ENCODE measurements around the gene LSM12. TPM values are rescaled to one million over a fixed set of nuclear protein-coding genes. Genes with fewer than 3 reads are reported as not detected.

The LSM12 gene
- total RNA-seq, 1 donor from 2014 or later = 22.6 TPM

GRCh38 chr17:43988301-43988700 is 78.2 kb downstream of the LSM12 start:
- DNase-seq (ENCODE audit: low spot score) = no peak

GRCh38 chr17:43987131-43988021 is 79.1 kb downstream of the LSM12 start:
- no peak for DNase-seq (ENCODE audit: low spot score)

More at GRCh38 chr17:43988301-43988700, 78.2 kb downstream of the LSM12 start:
- no peak for ATAC-seq

GRCh38 chr17:43986225-43986981 is 80.1 kb downstream of the LSM12 start:
- ATAC-seq = no peak
- no peak for DNase-seq (ENCODE audit: low spot score)

More at GRCh38 chr17:43987131-43988021, 79.1 kb downstream of the LSM12 start:
- ATAC-seq = no peak

GRCh38 chr17:43984521-43984920 is 82.0 kb downstream of the LSM12 start:
- DNase-seq (ENCODE audit: low spot score) (no peak), ATAC-seq (no peak)

Other genes with a start within 250 kb of the LSM12 start
- 2.0 TPM for gene MPP3, start 233.5 kb downstream of the LSM12 start, total RNA-seq
- gene CD300LG, start 219.5 kb downstream of the LSM12 start, total RNA-seq = not detected
- 0.10 TPM for gene MPP2, start 159.1 kb downstream of the LSM12 start, total RNA-seq
- gene PPY, start 124.2 kb downstream of the LSM12 start, total RNA-seq = not detected
- gene PYY, start 112.7 kb downstream of the LSM12 start, total RNA-seq = not detected
- gene NAGS, start 62.0 kb downstream of the LSM12 start, total RNA-seq = 51.3 TPM
- 14.4 TPM for gene TMEM101, start 51.7 kb downstream of the LSM12 start, total RNA-seq
- gene G6PC3, start 4.1 kb upstream of the LSM12 start, total RNA-seq = 8.9 TPM
- gene HDAC5, start 57.0 kb upstream of the LSM12 start, total RNA-seq = 16.8 TPM
- 0.38 TPM for gene HROB, start 75.3 kb upstream of the LSM12 start, total RNA-seq
- not detected for gene ASB16, start 104.0 kb upstream of the LSM12 start, total RNA-seq
- gene TMUB2, start 120.3 kb upstream of the LSM12 start, total RNA-seq = 14.3 TPM
- gene ATXN7L3, start 133.2 kb upstream of the LSM12 start, total RNA-seq = 26.6 TPM
- gene UBTF, start 153.0 kb upstream of the LSM12 start, total RNA-seq = 34.3 TPM
- 1.8 TPM for gene SLC4A1, start 201.5 kb upstream of the LSM12 start, total RNA-seq
- gene RUNDC3A, start 241.9 kb upstream of the LSM12 start, total RNA-seq = not detected